HepG2 (cell line): ENCODE data around the gene PEX11G. TPM values are rescaled to one million over a fixed set of nuclear protein-coding genes. Genes with fewer than 3 reads are reported as not detected.

ENCODE experiments used
- BRCA1 ChIP-seq: sonication (generic); formaldehyde crosslinking; IDR thresholded peaks from 2 replicates; pipeline ENCODE4 v1.4.0; 2020; ENCODE audit warnings: missing genetic modification reagents
- EHMT2 ChIP-seq: fragments of 200-600 bp; sonication (generic); IDR thresholded peaks from 2 replicates; pipeline ENCODE4 v1.7.0; 2017; ENCODE audit warnings: antibody characterized with exemption, low read depth, low read length, borderline replicate concordance
- ELF4 ChIP-seq: sonication (generic); formaldehyde crosslinking; IDR thresholded peaks from 2 replicates; pipeline ENCODE4 v1.5.0; 2020; ENCODE audit warnings: missing genetic modification reagents, mild to moderate bottlenecking, moderate library complexity, borderline replicate concordance
- ERF ChIP-seq: IDR thresholded peaks from 2 replicates; pipeline ENCODE4 v1.6.1; 2018; ENCODE audit warnings: missing biosample characterization, missing genetic modification reagents
- IRF1 ChIP-seq: sonication (generic); formaldehyde crosslinking; IDR thresholded peaks from 2 replicates; pipeline ENCODE4 v1.4.0; 2020; ENCODE audit warnings: low read depth, mild to moderate bottlenecking, missing genetic modification reagents
- LCORL ChIP-seq, 2 experiments: fragments of 450-650 bp in 1 of 2; sonication (generic) in 1 of 2; formaldehyde crosslinking in 1 of 2; IDR thresholded peaks; 2 replicates each; pipeline versions ENCODE4 v1.5.0 to v1.6.1; 2017 to 2020; ENCODE audit warnings: antibody characterized with exemption in 1 of 2, missing genetic modification reagents in 1 of 2
- PATZ1 ChIP-seq: sonication (generic); formaldehyde crosslinking; IDR thresholded peaks from 2 replicates; pipeline ENCODE4 v1.4.0; 2020; ENCODE audit warnings: missing genetic modification reagents
- PCBP2 ChIP-seq: fragments of 200-400 bp; formaldehyde crosslinking; optimal IDR thresholded peaks from 2 replicates; pipeline ENCODE3; 2018; ENCODE audit warnings: low read length, low read depth; ENCODE audit not compliant: poor library complexity, severe bottlenecking
- POGK ChIP-seq: sonication (generic); formaldehyde crosslinking; conservative IDR thresholded peaks from 2 replicates; pipeline ENCODE4 v1.8.0; 2022; ENCODE audit warnings: mild to moderate bottlenecking, moderate library complexity, missing genetic modification reagents
- TEAD3 ChIP-seq: optimal IDR thresholded peaks from 2 replicates; pipeline ENCODE3; 2016; ENCODE audit warnings: borderline replicate concordance
- ZBTB38 ChIP-seq: sonication (generic); formaldehyde crosslinking; IDR thresholded peaks from 2 replicates; pipeline ENCODE4 v1.5.1; 2020; ENCODE audit warnings: mild to moderate bottlenecking, missing genetic modification reagents
- ZNF333 ChIP-seq: sonication (generic); formaldehyde crosslinking; IDR thresholded peaks from 2 replicates; pipeline ENCODE4 v1.4.0; 2020; ENCODE audit warnings: mild to moderate bottlenecking, missing genetic modification reagents, borderline replicate concordance
- ZNF44 ChIP-seq: sonication (generic); formaldehyde crosslinking; IDR thresholded peaks from 2 replicates; pipeline ENCODE4 v1.5.1; 2020; ENCODE audit warnings: mild to moderate bottlenecking, missing genetic modification reagents
- ZNF451 ChIP-seq: sonication (generic); formaldehyde crosslinking; IDR thresholded peaks from 2 replicates; pipeline ENCODE4 v1.5.0; 2020; ENCODE audit warnings: mild to moderate bottlenecking, missing genetic modification reagents
- ZNF530 ChIP-seq: sonication (generic); formaldehyde crosslinking; IDR thresholded peaks from 2 replicates; pipeline ENCODE4 v1.5.0; 2020; ENCODE audit warnings: low read depth, mild to moderate bottlenecking, missing genetic modification reagents
- ZNF589 ChIP-seq: sonication (generic); formaldehyde crosslinking; conservative IDR thresholded peaks from 2 replicates; pipeline ENCODE4 v1.8.0; 2022; ENCODE audit warnings: mild to moderate bottlenecking, moderate library complexity, missing genetic modification reagents
- polyA plus RNA-seq, 8 experiments: library from polyadenylated mRNA; depleted of rRNA in 3 of 8; stranded (reverse) in 7 of 8; unstranded in 1 of 8; fragments of >200 nt; fragmentation: Illumina TruSeq in 4 of 8; extraction: Trizol in 4 of 8; gene quantifications; 2 replicates each; pipeline versions ENCODE4 v1.2.1 to v1.2.3, GENCODE V29; 2011 to 2016; ENCODE audit warnings: low read depth in 4 of 8, missing spikeins in 1 of 8, mixed read lengths in 1 of 8; ENCODE audit not compliant: insufficient read depth in 1 of 8
- total RNA-seq, 5 experiments: library from RNA; depleted of rRNA; stranded (reverse); fragments of >200 nt; fragmentation: Illumina TruSeq; extraction: Trizol; gene quantifications; 2 replicates each; pipeline ENCODE4 v1.2.3, GENCODE V29; 2016; ENCODE audit warnings: low read depth in 1 of 5
- TF ChIP-seq, protein P1 (sequence below): sonication (generic); formaldehyde crosslinking; IDR thresholded peaks from 2 replicates; pipeline ENCODE4 v1.5.0; 2020; ENCODE audit warnings: mild to moderate bottlenecking, missing genetic modification reagents
- TF ChIP-seq, protein P2 (sequence below): IDR thresholded peaks from 2 replicates; pipeline ENCODE4 v1.6.1; 2012; ENCODE audit warnings: low read depth, low read length, improper control_type of control experiment

Gene PEX11G
- total and polyA plus RNA-seq, 2 of the 13 experiments (the other 11 are each of a cell fraction or from before 2014, with no cell fraction given) = not detected

GRCh38 chr19:7494416-7495098, 5.7 kb upstream of the PEX11G start (continued):
- TF ChIP-seq EHMT2 (no peak), PATZ1 (CRISPR knock-in tag) (peak; percentile 47), ZNF589 (no peak), PCBP2 (peak; percentile 81), ZNF333 (no peak), ZNF451 (no peak), POGK (CRISPR knock-in tag) (no peak), ERF (peak; percentile 82; the same call in 1 of the 2 replicates), LCORL (IDR thresholded peaks at IDR 0.05) (no peak), LCORL (CRISPR knock-in tag; IDR thresholded peaks at IDR 0.05) (no peak), ZBTB38 (CRISPR knock-in tag) (peak; percentile 49; the same call in 1 of the 2 replicates), IRF1 (no peak), ZNF530 (CRISPR knock-in tag) (no peak), TEAD3 (CRISPR knock-in tag) (peak; percentile 66), ELF4 (CRISPR knock-in tag) (no peak), ZNF44 (CRISPR knock-in tag) (no peak), BRCA1 (CRISPR knock-in tag) (no peak)
- TF ChIP-seq, protein P1, sequence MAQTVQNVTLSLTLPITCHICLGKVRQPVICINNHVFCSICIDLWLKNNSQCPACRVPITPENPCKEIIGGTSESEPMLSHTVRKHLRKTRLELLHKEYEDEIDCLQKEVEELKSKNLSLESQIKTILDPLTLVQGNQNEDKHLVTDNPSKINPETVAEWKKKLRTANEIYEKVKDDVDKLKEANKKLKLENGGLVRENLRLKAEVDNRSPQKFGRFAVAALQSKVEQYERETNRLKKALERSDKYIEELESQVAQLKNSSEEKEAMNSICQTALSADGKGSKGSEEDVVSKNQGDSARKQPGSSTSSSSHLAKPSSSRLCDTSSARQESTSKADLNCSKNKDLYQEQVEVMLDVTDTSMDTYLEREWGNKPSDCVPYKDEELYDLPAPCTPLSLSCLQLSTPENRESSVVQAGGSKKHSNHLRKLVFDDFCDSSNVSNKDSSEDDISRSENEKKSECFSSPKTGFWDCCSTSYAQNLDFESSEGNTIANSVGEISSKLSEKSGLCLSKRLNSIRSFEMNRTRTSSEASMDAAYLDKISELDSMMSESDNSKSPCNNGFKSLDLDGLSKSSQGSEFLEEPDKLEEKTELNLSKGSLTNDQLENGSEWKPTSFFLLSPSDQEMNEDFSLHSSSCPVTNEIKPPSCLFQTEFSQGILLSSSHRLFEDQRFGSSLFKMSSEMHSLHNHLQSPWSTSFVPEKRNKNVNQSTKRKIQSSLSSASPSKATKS (CRISPR knock-in tag) = no peak
- TF ChIP-seq, protein P2, sequence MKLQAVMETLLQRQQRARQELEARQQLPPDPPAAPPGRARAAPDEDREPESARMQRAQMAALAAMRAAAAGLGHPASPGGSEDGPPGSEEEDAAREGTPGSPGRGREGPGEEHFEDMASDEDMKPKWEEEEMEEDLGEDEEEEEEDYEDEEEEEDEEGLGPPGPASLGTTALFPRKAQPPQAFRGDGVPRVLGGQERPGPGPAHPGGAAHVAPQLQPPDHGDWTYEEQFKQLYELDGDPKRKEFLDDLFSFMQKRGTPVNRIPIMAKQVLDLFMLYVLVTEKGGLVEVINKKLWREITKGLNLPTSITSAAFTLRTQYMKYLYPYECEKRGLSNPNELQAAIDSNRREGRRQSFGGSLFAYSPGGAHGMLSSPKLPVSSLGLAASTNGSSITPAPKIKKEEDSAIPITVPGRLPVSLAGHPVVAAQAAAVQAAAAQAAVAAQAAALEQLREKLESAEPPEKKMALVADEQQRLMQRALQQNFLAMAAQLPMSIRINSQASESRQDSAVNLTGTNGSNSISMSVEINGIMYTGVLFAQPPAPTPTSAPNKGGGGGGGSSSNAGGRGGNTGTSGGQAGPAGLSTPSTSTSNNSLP = no peak
